Stimulated activated naive CD8-positive, alpha-beta T cell treated with anti-CD3 and anti-CD28 coated beads, Interleukin-15, Interleukin-2, amounts not matched to agents 100 U/mL and 50 U/mL, for 24 hours (primary cell): ENCODE results near the gene MPO.

Source experiments
- ATAC-seq: fragments of 150-1000 bp; cut with Tn5 transposase; one replicate; pipeline ENCODE4 v1.10.0; 2021
- DNase-seq: peaks from one replicate; pipeline ENCODE4 v3.0.0; 2021

The MPO gene

DNA sequence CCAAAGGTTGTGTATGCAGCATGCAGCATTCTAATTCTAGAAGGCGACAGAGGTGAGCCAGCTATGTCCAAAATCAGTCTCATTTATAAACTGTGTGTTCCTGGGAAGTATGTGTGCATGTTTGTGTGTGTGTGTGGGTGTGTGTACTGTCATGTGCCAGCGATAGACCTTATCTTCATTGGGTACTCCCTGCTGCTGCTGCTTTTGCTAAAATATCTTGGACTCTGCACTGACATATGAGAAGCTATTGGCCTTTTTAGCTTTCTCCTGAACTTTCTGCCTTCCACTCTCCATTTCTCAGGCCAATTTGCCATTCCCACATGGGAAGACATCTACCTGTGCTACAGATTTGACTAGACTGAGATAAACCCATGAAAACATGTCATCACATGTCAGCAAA lies 44.3 kb downstream of the MPO start:
- DNase-seq = no peak
- ATAC-seq = no peak

DNA sequence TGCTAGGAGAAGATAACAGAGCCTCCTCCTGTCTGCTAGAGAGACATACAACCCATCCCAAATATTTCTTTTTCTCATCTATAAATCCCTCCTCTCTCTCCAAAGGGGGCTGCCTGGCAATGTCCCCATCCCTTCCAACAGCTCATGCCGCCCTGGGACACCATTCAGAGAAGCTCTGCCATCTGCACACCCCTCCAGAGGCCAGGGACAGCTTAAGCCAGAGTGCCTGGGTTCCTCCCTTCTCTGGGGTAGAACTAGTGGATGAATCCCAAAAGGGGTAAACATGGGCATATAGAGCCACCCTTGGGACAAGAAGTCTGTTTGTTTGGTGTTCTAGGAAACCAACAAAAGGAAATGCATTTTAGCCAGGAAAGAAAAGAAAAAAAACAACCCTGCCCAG lies 44.9 kb downstream of the MPO start:
- DNase-seq = no peak
- ATAC-seq = no peak

DNA sequence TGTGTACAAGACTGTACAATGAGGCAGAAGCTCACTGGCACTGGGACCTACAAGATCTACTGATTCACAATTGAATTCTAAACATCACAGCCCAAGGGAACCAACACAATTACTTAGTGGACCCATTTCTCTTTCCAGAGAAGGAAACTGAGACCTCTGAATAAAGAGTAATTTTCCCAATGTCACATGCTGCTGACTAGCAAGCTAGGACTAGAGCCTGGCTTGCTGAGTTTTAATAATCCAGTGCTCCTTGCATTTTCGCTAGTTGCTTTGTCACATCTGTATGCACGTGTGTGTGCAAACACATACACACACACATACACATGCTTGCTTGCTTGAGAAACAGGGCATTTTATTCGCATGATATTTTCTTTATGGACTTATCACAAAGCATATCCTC lies 46.2 kb downstream of the MPO start:
- DNase-seq = no peak
- ATAC-seq = no peak

- ATAC-seq (no peak), DNase-seq (no peak)
These were observed 47.2 kb downstream of the MPO start for GRCh38 chr17:58233543-58233942.

GRCh38 chr17:58232707-58233156 lies 48.0 kb downstream of the MPO start:
- ATAC-seq (peak; percentile 88), DNase-seq (peak; percentile 35)

DNA sequence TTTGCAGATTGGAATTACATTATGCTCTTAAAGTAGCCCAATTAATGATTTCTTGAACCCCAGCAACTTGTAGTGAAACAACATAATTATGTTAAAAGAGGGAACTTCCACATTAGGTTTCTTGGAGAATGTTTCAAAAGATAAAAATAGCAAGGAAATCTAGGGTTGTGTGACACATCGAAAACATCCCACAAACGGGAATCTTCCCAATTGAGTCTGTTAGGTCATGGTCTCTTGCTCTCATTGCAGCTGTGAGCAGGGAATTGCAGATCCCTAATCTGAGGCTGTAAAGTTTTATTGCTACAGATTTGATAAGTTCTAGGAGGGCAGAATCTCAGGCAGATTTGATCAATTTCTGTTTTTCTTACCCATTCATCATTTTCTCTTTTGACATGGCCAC lies 49.1 kb downstream of the MPO start:
- no peak for ATAC-seq

DNA sequence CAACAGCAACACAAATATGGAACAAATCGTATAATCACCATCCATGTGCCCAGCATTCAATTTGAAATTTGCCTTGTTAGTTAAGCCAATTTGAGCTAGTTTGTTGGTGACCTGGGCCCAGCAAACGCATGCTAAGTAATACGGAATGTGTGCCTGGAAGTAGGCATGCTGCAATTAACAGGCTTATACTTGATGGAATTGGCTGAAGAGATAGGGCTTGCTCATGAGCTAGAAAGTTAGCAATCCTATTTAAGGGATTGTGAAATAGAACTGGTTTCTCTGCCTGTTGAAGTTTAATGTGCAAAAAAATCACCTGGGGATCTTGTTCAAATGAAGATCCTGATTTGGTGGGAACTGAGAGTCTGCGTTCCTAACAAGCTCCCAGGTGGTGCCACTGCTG lies 50.9 kb downstream of the MPO start:
- DNase-seq (no peak), ATAC-seq (no peak)

More for the DNA sequence above, 49.1 kb downstream of the MPO start:
- DNase-seq = no peak

DNA sequence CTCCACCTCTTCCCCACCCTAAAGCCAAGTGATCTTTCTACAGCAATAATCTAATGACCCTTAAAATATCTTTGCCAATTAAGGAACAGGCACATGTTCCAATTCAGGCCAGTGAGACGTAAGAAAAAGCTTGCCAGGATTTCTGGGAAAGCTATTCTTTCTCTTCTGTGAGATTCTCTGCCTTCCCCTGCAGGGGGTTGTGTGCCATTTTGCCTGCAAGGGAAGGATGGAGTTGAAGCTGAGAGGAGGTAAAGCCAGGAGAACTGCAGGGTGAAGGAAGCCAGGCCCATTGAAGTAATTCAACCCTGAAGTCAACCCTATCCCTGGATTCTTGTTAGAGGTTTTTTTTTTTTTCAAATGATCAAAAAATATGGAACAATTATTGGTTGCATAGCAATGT lies 51.4 kb downstream of the MPO start:
- DNase-seq = no peak
- ATAC-seq = no peak

DNA sequence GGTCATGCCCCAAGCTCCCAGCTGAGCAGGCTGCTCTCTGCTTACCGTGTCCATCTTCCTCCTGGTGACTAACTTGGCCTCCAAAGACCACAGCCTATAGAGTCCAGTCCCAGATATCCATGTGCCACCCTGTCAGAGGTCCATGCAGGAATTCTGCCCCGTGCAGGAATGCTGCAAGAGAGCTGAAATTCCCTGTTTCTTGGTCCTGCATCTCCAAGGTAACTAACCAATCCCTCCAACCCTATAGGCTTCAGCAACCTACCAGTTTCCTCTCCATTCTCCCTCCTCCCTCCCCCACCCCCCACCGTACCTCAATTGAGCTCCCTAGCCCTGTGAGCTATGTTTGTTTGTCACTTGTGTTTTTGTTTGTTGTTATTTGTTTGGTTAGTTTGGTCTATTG lies 52.1 kb downstream of the MPO start:
- DNase-seq (no peak), ATAC-seq (no peak)

- DNase-seq = no peak
- ATAC-seq = peak; percentile 23
These were observed 53.0 kb downstream of the MPO start for GRCh38 chr17:58227733-58228132.

- ATAC-seq = peak; percentile 61
- DNase-seq = no peak
These were observed 56.4 kb downstream of the MPO start for GRCh38 chr17:58224315-58224714.
